Heart right ventricle (tissue), 16 donors: ENCODE results near the gene VN1R4. TPM values are rescaled to one million over a fixed set of nuclear protein-coding genes. Genes with fewer than 3 reads are reported as not detected.
"Not testable (repeated sequence)": the region's sequence is repeated elsewhere in the genome, so short reads cannot be mapped to it uniquely, and the experiment has no call there.

Experiments used
- ATAC-seq, 8 donors: fragments of 200-7000 bp; cut with Tn5 transposase; one replicate each; pipeline ENCODE4 v1.9.1; 2020; ENCODE audit warnings: mild to moderate bottlenecking in 8 of 8, moderate library complexity in 8 of 8, moderate number of reproducible peaks in 1 of 8
- DNase-seq, 2 donors: peaks; one replicate each; pipeline ENCODE4 v3.0.0-alpha.2; 2020
- H3K27ac ChIP-seq, 10 donors: fragments of 200-600 bp; sonication (generic) in 2 of 10; one replicate each; pipeline versions ENCODE4 v1.5.0 to v1.8.0; 2020 to 2022; ENCODE audit warnings: mild to moderate bottlenecking in 3 of 10
- H3K27me3 ChIP-seq, 7 donors: fragments of 200-600 bp; one replicate each; pipeline ENCODE4 v1.8.0; 2021 to 2022; ENCODE audit warnings: mild to moderate bottlenecking in 2 of 7
- H3K36me3 ChIP-seq, 9 donors: fragments of 200-600 bp; sonication (generic) in 1 of 9; one replicate each; pipeline versions ENCODE4 v1.5.0 to v1.8.0; 2020 to 2022; ENCODE audit warnings: mild to moderate bottlenecking in 2 of 9
- H3K4me1 ChIP-seq, 9 donors: fragments of 200-600 bp; sonication (generic) in 1 of 9; one replicate each; pipeline versions ENCODE4 v1.5.0 to v1.8.0; 2020 to 2022; ENCODE audit warnings: mild to moderate bottlenecking in 4 of 9
- H3K4me3 ChIP-seq, 10 donors: fragments of 200-600 bp; sonication (generic) in 2 of 10; one replicate each; pipeline versions ENCODE4 v1.5.0 to v1.8.0; 2020 to 2022; ENCODE audit warnings: mild to moderate bottlenecking in 7 of 10, moderate library complexity in 2 of 10
- H3K9me3 ChIP-seq, 11 donors: fragments of 200-600 bp in 10 of 11; sonication (generic) in 2 of 11; one replicate each; pipeline versions ENCODE4 v1.5.0 to v1.8.0; 2013 to 2022; ENCODE audit warnings: mild to moderate bottlenecking in 2 of 11, control low read depth in 1 of 11, moderate library complexity in 1 of 11
- WGBS, 2 donors: extraction: QIAGEN DNeasy Blood & Tissue Kit; methylation state at CpG; one replicate each; pipeline ENCODE4 v1.1.7; 2013; ENCODE audit warnings: inconsistent platforms in 1 of 2; 5-methylcytosine and 5-hydroxymethylcytosine counted together
- intact Hi-C, 10 donors: fragments of 100-400 bp; cut with DNase I; formaldehyde crosslinking; loops; one replicate each; pipeline versions ENCODE4 v1.11.1 to v1.14.2; 2022
- long read RNA-seq, 3 donors: library from polyadenylated mRNA; unstranded; transcript quantifications; one replicate each; pipeline ENCODE4 v2.0.0, GENCODE V29; 2020 to 2021
- polyA plus RNA-seq, 2 donors: library from polyadenylated mRNA; stranded (reverse); fragments of 200-250 nt; gene quantifications; one replicate each; pipeline ENCODE4 v1.2.3, GENCODE V29; 2013
- total RNA-seq, 10 donors: library from RNA; stranded (reverse); fragmentation: NEBNext Ultra II Directional in 3 of 10; extraction: Animal tissue kit (Norgen Biotek cat#: 25700) in 3 of 10; gene quantifications; one replicate each; pipeline versions ENCODE4 v1.2.1 to v1.2.4, GENCODE V29; 2021 to 2023
- TF ChIP-seq, protein P1 (sequence below), 9 donors: fragments of 200-600 bp; sonication (generic) in 2 of 9; IDR thresholded peaks; one replicate each; pipeline versions ENCODE4 v1.5.0 to v1.8.0; 2021 to 2022; ENCODE audit warnings: antibody characterized with exemption in 9 of 9, mild to moderate bottlenecking in 5 of 9, moderate library complexity in 1 of 9
- donor health status: Arrhythmogenic right ventricular cardiomyopathy.
- donor health status: ischemic (EF 13 %, LVEDD 7.1; RV severe dilation, severe dysfunction).
- donor health status: healthy with polysubstance abuse.
- donor health status: DM: no; HTN: yes; CAD: no.
- donor health status: DM: no; HTN: no; CAD: no.
- donor health status: ischemic (EF 25% LVEDD 6.9; RV normal size, moderate dysfunction).
- donor health status: ischemic (EF 25% LVEDD 5.7; RV mildly dilated, moderate dysfunction).
- donor health status: healthy.
- donor health status: DM: yes; HTN: yes; CAD: no.
- donor health status: Ischemic cardiomyopathy.
- donor health status: ischemic (EF 35%, LVEDD 5.7; RV mildly dilated, moderate dysfunction).
- donor health status: nonischemic (EF 11% LVEDD 7.7; RV severe dilation, severe dysfunction).
- donor health status: DM: yes; HTN: yes; CAD: no.
- donor health status: PGD.
- donor health status: ischemic (EF 29% LVEDD 5.4; RV normal size, mild dysfunction).
- donor health status: nonischemic (EF 23%, LVEDD 6.1; RV moderate dilation, normal function).

Gene VN1R4, protein sequence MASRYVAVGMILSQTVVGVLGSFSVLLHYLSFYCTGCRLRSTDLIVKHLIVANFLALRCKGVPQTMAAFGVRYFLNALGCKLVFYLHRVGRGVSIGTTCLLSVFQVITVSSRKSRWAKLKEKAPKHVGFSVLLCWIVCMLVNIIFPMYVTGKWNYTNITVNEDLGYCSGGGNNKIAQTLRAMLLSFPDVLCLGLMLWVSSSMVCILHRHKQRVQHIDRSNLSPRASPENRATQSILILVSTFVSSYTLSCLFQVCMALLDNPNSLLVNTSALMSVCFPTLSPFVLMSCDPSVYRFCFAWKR
- total RNA-seq (not detected), polyA plus RNA-seq (not detected)
- long read RNA-seq, donor 1: 0 reads
- long read RNA-seq, donor 2: 0 reads
- long read RNA-seq, donor 3: 0 reads

DNA sequence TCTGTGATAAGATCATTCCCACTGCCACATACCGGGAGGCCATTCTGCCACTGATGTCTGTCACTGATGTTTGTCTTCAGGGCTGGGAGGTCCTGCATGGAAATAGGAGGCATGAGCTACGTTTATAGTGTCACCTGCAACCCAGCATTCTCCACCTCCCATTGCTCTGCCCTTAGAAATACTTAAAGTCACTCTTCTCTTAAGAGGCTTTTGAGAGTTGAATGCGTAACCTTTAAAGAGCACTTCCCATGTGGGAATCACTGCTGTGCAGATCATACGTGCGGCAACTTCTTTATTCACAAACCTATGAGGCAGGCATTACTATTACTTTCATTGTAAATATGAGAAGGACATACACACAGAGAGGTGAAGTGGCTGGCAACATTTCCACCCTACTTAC is at the start of gene VN1R4:
TSS of gene VN1R4 (minus strand) at position 101 of the 400 bp plus-strand sequence. CDS start at position 43, 58 bp downstream.
- H3K27ac ChIP-seq, intact Hi-C loops, H3K4me1 ChIP-seq, H3K4me3 ChIP-seq, ATAC-seq, H3K36me3 ChIP-seq, DNase-seq: not testable (repeated sequence)
- H3K9me3 ChIP-seq: peaks cover 0 to 20% (median 0%) of the 10 kb centered on the region in 11 donors
- H3K27me3 ChIP-seq: peaks cover 0 to 27% (median 10%) of the 10 kb centered on the region in 7 donors
- 80% methylated on average over 4 of the region's 5 CpGs for WGBS, 2 donors

DNA sequence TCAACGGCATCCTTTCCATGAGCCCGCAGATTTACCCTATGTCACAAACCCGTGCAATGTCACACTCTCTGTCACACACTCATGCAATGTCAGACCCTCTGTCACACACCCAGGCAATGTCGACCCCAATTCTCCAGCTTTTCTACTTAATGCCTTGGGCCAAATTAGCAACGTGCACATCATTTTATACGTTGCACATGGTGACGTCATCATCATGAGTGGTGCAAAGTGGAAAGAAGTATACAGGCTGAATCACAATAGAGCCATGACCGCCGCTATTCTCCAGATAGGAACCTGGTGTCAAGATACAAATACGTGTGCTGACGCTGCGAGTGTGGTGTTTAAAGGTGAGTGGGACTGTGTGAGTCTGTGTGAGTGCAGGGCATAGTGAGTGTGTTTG is 44.4 kb upstream of the VN1R4 start:
- Histone ChIP-seq H3K4me3 (no peak overlapping the region), H3K27me3 (peaks cover 0 to 75% (median 46%) of the 10 kb centered on the region in 7 donors), H3K36me3 (no peaks in the 10 kb centered on the region), H3K27ac (no peak overlapping the region), H3K9me3 (peaks cover 0 to 22% (median 0%) of the 10 kb centered on the region in 11 donors), H3K4me1 (peaks cover 0 to 7% (median 0%) of the 10 kb centered on the region in 9 donors)
- TF ChIP-seq, protein P1, sequence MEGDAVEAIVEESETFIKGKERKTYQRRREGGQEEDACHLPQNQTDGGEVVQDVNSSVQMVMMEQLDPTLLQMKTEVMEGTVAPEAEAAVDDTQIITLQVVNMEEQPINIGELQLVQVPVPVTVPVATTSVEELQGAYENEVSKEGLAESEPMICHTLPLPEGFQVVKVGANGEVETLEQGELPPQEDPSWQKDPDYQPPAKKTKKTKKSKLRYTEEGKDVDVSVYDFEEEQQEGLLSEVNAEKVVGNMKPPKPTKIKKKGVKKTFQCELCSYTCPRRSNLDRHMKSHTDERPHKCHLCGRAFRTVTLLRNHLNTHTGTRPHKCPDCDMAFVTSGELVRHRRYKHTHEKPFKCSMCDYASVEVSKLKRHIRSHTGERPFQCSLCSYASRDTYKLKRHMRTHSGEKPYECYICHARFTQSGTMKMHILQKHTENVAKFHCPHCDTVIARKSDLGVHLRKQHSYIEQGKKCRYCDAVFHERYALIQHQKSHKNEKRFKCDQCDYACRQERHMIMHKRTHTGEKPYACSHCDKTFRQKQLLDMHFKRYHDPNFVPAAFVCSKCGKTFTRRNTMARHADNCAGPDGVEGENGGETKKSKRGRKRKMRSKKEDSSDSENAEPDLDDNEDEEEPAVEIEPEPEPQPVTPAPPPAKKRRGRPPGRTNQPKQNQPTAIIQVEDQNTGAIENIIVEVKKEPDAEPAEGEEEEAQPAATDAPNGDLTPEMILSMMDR (IDR thresholded peaks at IDR 0.05): no peak
- no peak for ATAC-seq
- no peak for DNase-seq
- intact Hi-C loops: no loop called here
- 71 to 73% methylated on average over 12 of the region's 12 CpGs for WGBS, 2 donors

DNA sequence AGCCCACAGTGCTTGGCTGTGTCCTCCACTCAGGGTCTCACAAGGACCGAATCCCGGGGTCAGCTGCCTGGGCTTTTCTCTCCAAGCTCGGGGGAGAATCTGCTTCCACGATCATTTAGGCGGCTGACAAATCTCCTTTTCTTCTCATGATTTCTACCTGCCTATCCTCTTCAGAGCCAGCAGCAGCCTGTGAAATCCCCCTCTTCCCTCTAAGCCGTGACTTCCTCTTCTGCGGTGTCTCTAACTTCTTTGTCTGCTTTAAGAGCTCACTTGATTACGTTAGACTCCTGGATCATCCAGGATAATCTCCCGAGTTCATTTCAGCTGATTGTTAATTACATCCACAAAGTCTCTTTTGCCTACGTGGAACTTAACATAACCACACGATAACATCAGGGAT is 43.5 kb upstream of the VN1R4 start:
- peaks cover 0 to 15% (median 0%) of the 10 kb centered on the region in 11 donors for H3K9me3 ChIP-seq
- intact Hi-C loops: no loop called here
- H3K27ac ChIP-seq: no peak overlapping the region
- TF ChIP-seq, protein P1 (IDR thresholded peaks at IDR 0.05): no peak
- ATAC-seq (no peak), DNase-seq (no peak)
- no peak overlapping the region for H3K4me3 ChIP-seq
- H3K4me1 ChIP-seq: peaks cover 0 to 7% (median 0%) of the 10 kb centered on the region in 9 donors
- peaks cover 0 to 77% (median 48%) of the 10 kb centered on the region in 7 donors for H3K27me3 ChIP-seq
- 46 to 51% methylated on average over 11 of the region's 11 CpGs for WGBS, 2 donors
- no peaks in the 10 kb centered on the region for H3K36me3 ChIP-seq

DNA sequence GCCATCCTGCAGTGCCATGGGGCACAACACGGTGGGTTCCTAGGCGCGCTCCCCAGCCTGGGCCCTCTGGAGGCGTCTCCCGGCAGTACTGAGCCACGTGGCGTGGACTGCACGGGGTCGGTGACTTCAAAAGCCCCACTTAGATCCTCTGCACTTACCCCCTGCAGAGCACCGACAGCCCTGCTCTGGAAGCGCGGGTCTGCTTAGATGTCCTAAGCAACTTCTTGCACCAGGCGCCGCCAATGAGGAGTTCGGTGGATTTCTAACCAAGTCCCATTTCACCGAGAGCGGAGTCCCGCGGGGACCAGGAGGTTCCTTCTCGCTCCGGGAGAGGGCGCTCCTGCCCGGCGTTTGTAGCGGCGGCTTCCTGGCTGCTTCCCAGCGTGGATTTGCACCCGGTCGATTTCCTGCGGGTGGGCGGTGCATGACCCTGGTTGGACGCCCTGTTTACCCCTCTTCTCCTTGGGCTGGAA is 40.9 kb upstream of the VN1R4 start:
- peak in 2 of 8 donors; percentile 17 to 30 for ATAC-seq
- DNase-seq: peak in 1 of 2 donors; percentile 22
- intact Hi-C loops: no loop called here
- Histone ChIP-seq H3K4me1 (peaks cover 0 to 7% (median 0%) of the 10 kb centered on the region in 9 donors), H3K36me3 (no peaks in the 10 kb centered on the region), H3K9me3 (peaks cover 0 to 13% (median 0%) of the 10 kb centered on the region in 11 donors), H3K4me3 (no peak overlapping the region), H3K27ac (no peak overlapping the region), H3K27me3 (peaks cover 0 to 79% (median 51%) of the 10 kb centered on the region in 7 donors)
- 3 to 5% methylated on average over 32 of the region's 32 CpGs for WGBS, 2 donors
- TF ChIP-seq, protein P1 (IDR thresholded peaks at IDR 0.05): peak; percentile 19 to 66 (median 57)

DNA sequence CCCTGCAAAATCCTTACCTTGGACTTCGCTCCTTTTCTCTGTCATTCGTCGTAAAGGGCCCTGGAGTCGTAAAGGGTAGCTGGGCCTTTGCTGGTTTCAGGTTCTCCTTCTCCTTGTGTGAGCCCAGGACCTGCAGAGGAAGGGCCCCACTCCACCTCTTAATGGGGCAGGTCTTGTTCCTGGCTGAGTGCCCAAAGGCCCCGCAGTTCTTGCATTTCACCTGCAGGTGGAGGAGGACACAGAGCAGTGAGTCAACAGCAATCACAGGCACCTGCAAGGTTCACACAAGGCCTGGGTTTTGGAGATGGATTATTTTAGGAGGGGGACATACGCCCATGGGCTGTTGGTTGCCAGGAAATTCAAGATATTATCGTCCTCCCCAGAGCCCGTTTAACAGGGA is 33.8 kb upstream of the VN1R4 start:
- H3K27ac ChIP-seq, H3K4me3 ChIP-seq, H3K36me3 ChIP-seq, intact Hi-C loops, ATAC-seq, DNase-seq, H3K4me1 ChIP-seq: not testable (repeated sequence)
- peaks cover 0 to 28% (median 10%) of the 10 kb centered on the region in 7 donors for H3K27me3 ChIP-seq
- WGBS, 2 donors: 36% methylated on average over 1 of the region's 8 CpGs; no CpG with 5 or more reads in 1 of the 2 donors
- H3K9me3 ChIP-seq: peaks cover 0 to 24% (median 0%) of the 10 kb centered on the region in 11 donors
